DOHH2 (cell line): ENCODE measurements around the gene ADAMTS13.

Experiments
- H3F3A ChIP-seq: fragments of 200-600 bp; sonication (generic), shearing (Covaris generic); 2 replicates; pipeline ENCODE4 v1.6.0; 2016; ENCODE audit warnings: antibody characterized with exemption, mild to moderate bottlenecking; ENCODE audit not compliant: control insufficient read depth, insufficient read depth
- H3K27ac ChIP-seq: fragments of 200-600 bp; sonication (generic); 2 replicates; pipeline ENCODE4 v1.5.1; 2014; ENCODE audit warnings: low read depth, mild to moderate bottlenecking, low read length, moderate library complexity
- H3K27me3 ChIP-seq: fragments of 200-600 bp; sonication (generic); 2 replicates; pipeline ENCODE4 v1.6.1; 2014; ENCODE audit warnings: mild to moderate bottlenecking, low read length, mixed read lengths; ENCODE audit not compliant: control insufficient read depth
- H3K36me3 ChIP-seq: fragments of 200-600 bp; sonication (generic); 2 replicates; pipeline ENCODE4 v1.6.1; 2014; ENCODE audit warnings: mild to moderate bottlenecking, low read length, moderate library complexity, mixed read lengths; ENCODE audit not compliant: control insufficient read depth
- H3K4me1 ChIP-seq: fragments of 200-600 bp; sonication (generic); 2 replicates; pipeline ENCODE4 v1.6.1; 2014; ENCODE audit warnings: mild to moderate bottlenecking, low read length, mixed read lengths; ENCODE audit not compliant: control insufficient read depth
- H3K4me2 ChIP-seq: fragments of 200-600 bp; sonication (generic); 2 replicates; pipeline ENCODE4 v1.6.0; 2014; ENCODE audit warnings: mild to moderate bottlenecking, low read length, moderate library complexity
- H3K4me3 ChIP-seq: fragments of 200-600 bp; sonication (generic); 2 replicates; pipeline ENCODE4 v1.5.1; 2014; ENCODE audit warnings: mild to moderate bottlenecking, low read length, mixed read lengths
- H3K79me2 ChIP-seq: fragments of 200-600 bp; sonication (generic); 2 replicates; pipeline ENCODE4 v1.6.1; 2014; ENCODE audit warnings: mild to moderate bottlenecking, low read length, mixed read lengths; ENCODE audit not compliant: control insufficient read depth
- H3K9me2 ChIP-seq: fragments of 200-600 bp; sonication (generic); replicated peaks from 2 replicates; pipeline ENCODE4 v1.6.1; 2014; ENCODE audit warnings: mild to moderate bottlenecking, low read length, mixed read lengths; ENCODE audit not compliant: control insufficient read depth
- H3K9me3 ChIP-seq: fragments of 200-600 bp; sonication (generic); 2 replicates; pipeline ENCODE4 v1.6.1; 2014; ENCODE audit warnings: antibody characterized with exemption, low read length, mixed read lengths; ENCODE audit not compliant: control insufficient read depth, insufficient read depth
- H4K20me1 ChIP-seq: fragments of 200-600 bp; sonication (generic); 2 replicates; pipeline ENCODE4 v1.6.0; 2014; ENCODE audit warnings: low read depth, mild to moderate bottlenecking, antibody characterized with exemption, low read length, moderate library complexity; ENCODE audit not compliant: control insufficient read depth, insufficient read depth
- EZH2phosphoT487 ChIP-seq: fragments of 200-600 bp; sonication (generic); IDR thresholded peaks from 2 replicates; pipeline ENCODE4 v1.6.1; 2017; ENCODE audit warnings: borderline replicate concordance, mild to moderate bottlenecking, antibody characterized with exemption, low read length, moderate library complexity, mixed read lengths
- TF ChIP-seq, protein P1 (sequence below): fragments of 200-600 bp; sonication (generic); IDR thresholded peaks from one replicate; pipeline ENCODE4 v1.5.1; 2014; ENCODE audit warnings: antibody characterized with exemption, mild to moderate bottlenecking, low read depth, low read length; ENCODE audit not compliant: poor library complexity, severe bottlenecking

Gene ADAMTS13

DNA sequence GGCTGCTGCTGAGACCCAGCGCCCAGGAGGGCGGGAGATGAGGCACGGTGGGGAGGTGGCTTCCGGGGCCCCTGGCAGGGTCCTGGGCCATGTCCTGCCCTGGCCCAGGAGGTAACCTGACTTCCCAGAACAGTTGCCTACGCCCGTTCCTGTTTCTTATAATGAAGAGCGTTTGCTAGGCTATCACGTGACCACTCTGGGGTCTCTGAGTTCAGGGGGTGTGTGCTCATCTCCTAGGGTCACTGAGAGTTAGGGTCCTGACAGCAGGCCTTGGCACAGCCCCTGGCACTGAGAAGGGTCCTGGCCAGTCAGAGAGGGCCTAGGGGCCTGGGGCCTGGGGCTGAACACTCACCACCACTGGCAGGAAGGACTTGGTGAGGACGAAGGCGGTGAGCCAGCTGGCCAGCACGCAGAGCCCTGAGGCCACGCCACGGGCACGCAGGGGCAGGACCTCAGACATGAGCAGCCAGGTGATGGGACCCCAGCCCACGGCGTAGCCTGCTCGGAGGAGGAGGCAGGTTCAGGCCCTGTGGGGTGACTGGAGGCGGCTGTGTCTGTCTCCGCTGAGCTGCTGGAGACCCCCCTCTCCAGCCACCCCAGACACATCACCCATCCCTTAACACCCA is 50.7 kb downstream of the ADAMTS13 start:
- Histone ChIP-seq H3K27ac (no peak overlapping the region), H3K4me3 (no peak overlapping the region), H4K20me1 (peaks cover 18% of the 10 kb centered on the region; the same call in 1 of the 2 replicates), H3K9me3 (no peaks in the 10 kb centered on the region), H3K27me3 (no peaks in the 10 kb centered on the region), H3K4me2 (no peak overlapping the region), H3K9me2 (no peaks in the 10 kb centered on the region), H3K36me3 (peaks cover 63% of the 10 kb centered on the region), H3K4me1 (peaks cover 12% of the 10 kb centered on the region), H3K79me2 (peaks cover 21% of the 10 kb centered on the region), H3F3A (0 out of 2 replicates have a peak, but pooled peaks cover 4% of the 10 kb centered on the region)
- TF ChIP-seq, protein P1, sequence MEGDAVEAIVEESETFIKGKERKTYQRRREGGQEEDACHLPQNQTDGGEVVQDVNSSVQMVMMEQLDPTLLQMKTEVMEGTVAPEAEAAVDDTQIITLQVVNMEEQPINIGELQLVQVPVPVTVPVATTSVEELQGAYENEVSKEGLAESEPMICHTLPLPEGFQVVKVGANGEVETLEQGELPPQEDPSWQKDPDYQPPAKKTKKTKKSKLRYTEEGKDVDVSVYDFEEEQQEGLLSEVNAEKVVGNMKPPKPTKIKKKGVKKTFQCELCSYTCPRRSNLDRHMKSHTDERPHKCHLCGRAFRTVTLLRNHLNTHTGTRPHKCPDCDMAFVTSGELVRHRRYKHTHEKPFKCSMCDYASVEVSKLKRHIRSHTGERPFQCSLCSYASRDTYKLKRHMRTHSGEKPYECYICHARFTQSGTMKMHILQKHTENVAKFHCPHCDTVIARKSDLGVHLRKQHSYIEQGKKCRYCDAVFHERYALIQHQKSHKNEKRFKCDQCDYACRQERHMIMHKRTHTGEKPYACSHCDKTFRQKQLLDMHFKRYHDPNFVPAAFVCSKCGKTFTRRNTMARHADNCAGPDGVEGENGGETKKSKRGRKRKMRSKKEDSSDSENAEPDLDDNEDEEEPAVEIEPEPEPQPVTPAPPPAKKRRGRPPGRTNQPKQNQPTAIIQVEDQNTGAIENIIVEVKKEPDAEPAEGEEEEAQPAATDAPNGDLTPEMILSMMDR, result no peak
- no peak for TF ChIP-seq EZH2phosphoT487

DNA sequence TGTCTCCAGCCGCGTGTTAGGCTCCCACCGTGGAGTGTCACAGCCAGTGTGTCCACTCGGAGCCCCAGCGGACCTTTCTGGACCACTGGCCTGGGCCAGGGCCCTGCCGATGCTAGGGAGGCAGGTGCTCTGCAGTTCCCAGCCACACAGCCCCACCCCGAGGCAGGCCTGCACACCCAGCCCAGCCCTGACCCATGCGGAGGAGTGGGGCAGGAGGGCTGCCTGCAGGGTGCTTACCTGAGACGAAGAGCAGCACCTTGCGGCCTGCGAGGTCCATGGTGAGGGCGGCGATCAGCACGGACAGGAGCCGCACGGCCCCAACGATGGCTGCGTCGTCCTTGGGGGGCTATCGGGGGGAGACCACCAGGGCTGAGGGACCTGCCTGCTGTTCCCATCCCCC is 51.6 kb downstream of the ADAMTS13 start:
- TF ChIP-seq EZH2phosphoT487, result no peak
- TF ChIP-seq, protein P1, result no peak
- H3K36me3 ChIP-seq, result peaks cover 71% of the 10 kb centered on the region

DNA sequence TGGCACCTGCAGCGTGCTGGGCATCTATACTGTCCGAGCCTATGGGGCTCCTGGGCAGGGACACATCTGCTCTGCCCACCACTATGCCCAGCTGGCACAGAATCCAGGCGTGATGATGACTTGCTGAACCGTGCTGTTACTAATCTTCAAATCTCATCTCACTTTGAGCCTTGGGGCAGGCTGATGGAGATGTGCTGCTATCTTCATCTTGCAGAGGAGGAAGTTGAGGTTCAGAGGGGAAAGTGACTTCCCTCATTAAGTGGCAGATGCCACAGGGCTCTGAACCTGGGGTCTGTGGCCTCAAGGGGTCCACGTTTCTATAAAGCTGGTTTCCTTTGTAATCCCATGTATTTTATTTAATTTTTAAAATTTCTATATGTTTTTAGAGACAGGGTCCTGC is 52.0 kb downstream of the ADAMTS13 start:
- Histone ChIP-seq H3K4me2 (no peak overlapping the region), H4K20me1 (peaks cover 18% of the 10 kb centered on the region; the same call in 1 of the 2 replicates), H3F3A (0 out of 2 replicates have a peak, but pooled peaks cover 4% of the 10 kb centered on the region), H3K27me3 (no peaks in the 10 kb centered on the region), H3K4me1 (peaks cover 17% of the 10 kb centered on the region), H3K9me2 (no peaks in the 10 kb centered on the region), H3K4me3 (no peak overlapping the region), H3K9me3 (no peaks in the 10 kb centered on the region), H3K27ac (no peak overlapping the region), H3K36me3 (peaks cover 71% of the 10 kb centered on the region), H3K79me2 (peaks cover 31% of the 10 kb centered on the region)
- TF ChIP-seq, protein P1, result no peak
- TF ChIP-seq EZH2phosphoT487, result no peak

More for the DNA sequence above, 51.6 kb downstream of the ADAMTS13 start:
- no peak overlapping the region for H3K4me3 ChIP-seq
- H3F3A ChIP-seq, result 0 out of 2 replicates have a peak, but pooled peaks cover 4% of the 10 kb centered on the region
- H3K4me2 ChIP-seq, result no peak overlapping the region
- H3K27ac ChIP-seq, result no peak overlapping the region
- H3K4me1 ChIP-seq, result peaks cover 17% of the 10 kb centered on the region
- no peaks in the 10 kb centered on the region for H3K9me2 ChIP-seq
- no peaks in the 10 kb centered on the region for H3K9me3 ChIP-seq
- peaks cover 30% of the 10 kb centered on the region for H3K79me2 ChIP-seq
- no peaks in the 10 kb centered on the region for H3K27me3 ChIP-seq
- peaks cover 18% of the 10 kb centered on the region; the same call in 1 of the 2 replicates for H4K20me1 ChIP-seq
